ENCODE measurements around the gene ROR2.

The ROR2 gene

GRCh38 chr9:91812191-91812590, 137.8 kb downstream of the ROR2 start:
- no peak for TF ChIP-seq CEBPB (IDR thresholded peaks at IDR 0.05)
- TF ChIP-seq EP300 (IDR thresholded peaks at IDR 0.05; ENCODE audit: borderline replicate concordance): no peak
- TF ChIP-seq EGR1 (IDR thresholded peaks at IDR 0.05): no peak
- no peak for TF ChIP-seq TCF12 (IDR thresholded peaks at IDR 0.05; ENCODE audit: low read depth)
- TF ChIP-seq YY1 (IDR thresholded peaks at IDR 0.05; ENCODE audit: low read depth): no peak
- TF ChIP-seq CREB1 (IDR thresholded peaks at IDR 0.05; ENCODE audit: low read depth): no peak
- TF ChIP-seq RAD21 (IDR thresholded peaks at IDR 0.05; ENCODE audit: low read depth): no peak
- no peak for TF ChIP-seq FOXM1 (IDR thresholded peaks at IDR 0.05; ENCODE audit: borderline replicate concordance, low read depth)
- TF ChIP-seq NFIC (IDR thresholded peaks at IDR 0.05): no peak
- no peak for TF ChIP-seq MAX (IDR thresholded peaks at IDR 0.05)

GRCh38 chr9:91811024-91811909, 138.8 kb downstream of the ROR2 start:
- TF ChIP-seq NFIC (IDR thresholded peaks at IDR 0.05) (no peak), CREB1 (IDR thresholded peaks at IDR 0.05; ENCODE audit: low read depth) (no peak), REST (IDR thresholded peaks at IDR 0.05; ENCODE audit: low read depth) (no peak), EP300 (IDR thresholded peaks at IDR 0.05; ENCODE audit: borderline replicate concordance) (no peak), MAX (IDR thresholded peaks at IDR 0.05) (no peak), YY1 (IDR thresholded peaks at IDR 0.05; ENCODE audit: low read depth) (no peak), EGR1 (IDR thresholded peaks at IDR 0.05) (no peak), USF1 (IDR thresholded peaks at IDR 0.05) (no peak), ZBTB7A (IDR thresholded peaks at IDR 0.05; ENCODE audit: low read depth) (no peak), TEAD4 (IDR thresholded peaks at IDR 0.05) (no peak), RAD21 (IDR thresholded peaks at IDR 0.05; ENCODE audit: low read depth) (no peak), CEBPB (IDR thresholded peaks at IDR 0.05) (no peak), TAF1 (IDR thresholded peaks at IDR 0.05; ENCODE audit: low read depth) (no peak), FOXM1 (IDR thresholded peaks at IDR 0.05; ENCODE audit: borderline replicate concordance, low read depth) (no peak), TCF12 (IDR thresholded peaks at IDR 0.05; ENCODE audit: low read depth) (no peak)

- TF ChIP-seq EGR1 (IDR thresholded peaks at IDR 0.05) (no peak), EP300 (IDR thresholded peaks at IDR 0.05; ENCODE audit: borderline replicate concordance) (no peak), FOXM1 (IDR thresholded peaks at IDR 0.05; ENCODE audit: borderline replicate concordance, low read depth) (no peak), CEBPB (IDR thresholded peaks at IDR 0.05) (no peak), NFIC (IDR thresholded peaks at IDR 0.05) (no peak), REST (IDR thresholded peaks at IDR 0.05; ENCODE audit: low read depth) (no peak)
Measured at GRCh38 chr9:91810286-91810905, 139.6 kb downstream of the ROR2 start.

GRCh38 chr9:91809581-91810285, 140.3 kb downstream of the ROR2 start:
- no peak for TF ChIP-seq YY1 (IDR thresholded peaks at IDR 0.05; ENCODE audit: low read depth)
- TF ChIP-seq EP300 (IDR thresholded peaks at IDR 0.05; ENCODE audit: borderline replicate concordance): no peak
- TF ChIP-seq NFIC (IDR thresholded peaks at IDR 0.05): no peak
- no peak for TF ChIP-seq CREB1 (IDR thresholded peaks at IDR 0.05; ENCODE audit: low read depth)
- no peak for TF ChIP-seq MAX (IDR thresholded peaks at IDR 0.05)
- TF ChIP-seq FOXM1 (IDR thresholded peaks at IDR 0.05; ENCODE audit: borderline replicate concordance, low read depth): no peak
- TF ChIP-seq RAD21 (IDR thresholded peaks at IDR 0.05; ENCODE audit: low read depth): no peak
- TF ChIP-seq CEBPB (IDR thresholded peaks at IDR 0.05): no peak
- TF ChIP-seq TAF1 (IDR thresholded peaks at IDR 0.05; ENCODE audit: low read depth): no peak
- TF ChIP-seq EGR1 (IDR thresholded peaks at IDR 0.05): no peak
- TF ChIP-seq USF1 (IDR thresholded peaks at IDR 0.05): no peak
- no peak for TF ChIP-seq TCF12 (IDR thresholded peaks at IDR 0.05; ENCODE audit: low read depth)
- TF ChIP-seq REST (IDR thresholded peaks at IDR 0.05; ENCODE audit: low read depth): no peak
- no peak for TF ChIP-seq ZBTB7A (IDR thresholded peaks at IDR 0.05; ENCODE audit: low read depth)
- no peak for TF ChIP-seq TEAD4 (IDR thresholded peaks at IDR 0.05)

Data from Ishikawa (cell line).